A673 (cell line): ENCODE measurements around the gene THSD4.

Source experiments
- EZH2 ChIP-seq: fragments of 200-600 bp; sonication (generic); IDR thresholded peaks from 2 replicates; pipeline ENCODE4 v1.6.1; 2017; ENCODE audit warnings: borderline replicate concordance, low read depth, mild to moderate bottlenecking, mixed read lengths, antibody characterized with exemption, low read length; ENCODE audit not compliant: poor library complexity, severe bottlenecking
- TF ChIP-seq, protein P1 (sequence below): fragments of 300-800, 200-600 bp; sonication (generic); conservative IDR thresholded peaks from 2 replicates; pipeline ENCODE4 v1.5.1; 2017; ENCODE audit warnings: low read depth, mild to moderate bottlenecking, antibody characterized with exemption, low read length, moderate library complexity, mixed read lengths

DNA sequence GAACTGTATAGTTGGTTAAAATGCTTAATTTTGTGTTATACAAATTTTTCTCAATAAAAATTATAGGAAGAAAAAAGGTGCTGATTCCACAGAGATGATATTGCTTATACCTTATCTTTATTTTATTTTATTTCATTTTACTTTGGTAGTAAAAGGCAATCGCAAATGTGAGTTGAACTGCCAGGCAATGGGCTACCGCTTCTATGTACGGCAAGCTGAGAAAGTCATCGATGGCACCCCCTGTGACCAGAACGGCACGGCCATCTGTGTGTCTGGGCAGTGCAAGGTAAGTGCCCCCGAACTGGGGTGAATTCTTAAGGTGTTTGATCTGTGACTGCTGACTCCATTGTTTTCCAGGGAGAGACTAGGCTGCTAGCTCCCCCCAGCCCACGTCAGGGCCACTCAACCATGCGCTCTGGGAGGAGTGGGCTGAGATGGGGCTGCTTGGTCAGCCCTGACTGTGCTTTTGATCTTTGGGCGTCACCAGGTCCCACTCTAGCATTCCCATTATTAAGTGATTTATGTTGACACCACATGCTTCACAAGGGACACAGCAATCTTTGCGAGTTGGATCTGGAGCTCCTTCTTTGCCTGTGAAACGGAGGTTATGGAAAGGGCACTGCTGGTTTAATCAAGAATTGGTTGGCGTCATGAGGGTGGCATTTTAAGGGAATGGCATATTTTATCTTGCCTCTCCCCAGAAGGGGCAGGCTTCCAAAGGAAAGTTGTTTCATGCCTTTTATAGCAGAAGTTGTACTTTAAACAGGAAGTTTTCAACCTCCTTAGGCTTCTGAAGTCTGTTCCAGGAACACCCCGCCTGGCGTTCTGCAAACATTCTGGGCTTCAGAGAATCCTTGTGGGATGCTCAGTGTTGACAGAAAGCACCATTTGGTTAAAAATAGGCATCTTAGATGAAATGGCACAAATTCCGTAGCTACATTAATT lies 296.5 kb downstream of the THSD4 start:
- TF ChIP-seq, protein P1, sequence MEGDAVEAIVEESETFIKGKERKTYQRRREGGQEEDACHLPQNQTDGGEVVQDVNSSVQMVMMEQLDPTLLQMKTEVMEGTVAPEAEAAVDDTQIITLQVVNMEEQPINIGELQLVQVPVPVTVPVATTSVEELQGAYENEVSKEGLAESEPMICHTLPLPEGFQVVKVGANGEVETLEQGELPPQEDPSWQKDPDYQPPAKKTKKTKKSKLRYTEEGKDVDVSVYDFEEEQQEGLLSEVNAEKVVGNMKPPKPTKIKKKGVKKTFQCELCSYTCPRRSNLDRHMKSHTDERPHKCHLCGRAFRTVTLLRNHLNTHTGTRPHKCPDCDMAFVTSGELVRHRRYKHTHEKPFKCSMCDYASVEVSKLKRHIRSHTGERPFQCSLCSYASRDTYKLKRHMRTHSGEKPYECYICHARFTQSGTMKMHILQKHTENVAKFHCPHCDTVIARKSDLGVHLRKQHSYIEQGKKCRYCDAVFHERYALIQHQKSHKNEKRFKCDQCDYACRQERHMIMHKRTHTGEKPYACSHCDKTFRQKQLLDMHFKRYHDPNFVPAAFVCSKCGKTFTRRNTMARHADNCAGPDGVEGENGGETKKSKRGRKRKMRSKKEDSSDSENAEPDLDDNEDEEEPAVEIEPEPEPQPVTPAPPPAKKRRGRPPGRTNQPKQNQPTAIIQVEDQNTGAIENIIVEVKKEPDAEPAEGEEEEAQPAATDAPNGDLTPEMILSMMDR = no peak
- TF ChIP-seq EZH2 = no peak
